Measurements from ENCODE around the gene CD207. TPM values are rescaled to one million over a fixed set of nuclear protein-coding genes. Genes with fewer than 3 reads are reported as not detected.

The CD207 gene
- polyA plus RNA-seq, 12 donors = 0.11 to 3.2 (median 0.27) TPM; not detected in 5

GRCh38 chr2:70795164-70795995, 40.2 kb downstream of the CD207 start:
- DNase-seq = no peak

GRCh38 chr2:70793450-70793849, 42.2 kb downstream of the CD207 start:
- DNase-seq = no peak

- DNase-seq = no peak
Observed at GRCh38 chr2:70790136-70790828, 45.3 kb downstream of the CD207 start, which contains the start of gene FIGLA. Gene FIGLA (minus strand): TSS chr2:70790643. CDS start chr2:70790638, 5 bp downstream.

GRCh38 chr2:70789304-70790135, 46.1 kb downstream of the CD207 start:
- DNase-seq = peak; percentile 73

GRCh38 chr2:70785137-70785911, 50.3 kb downstream of the CD207 start:
- DNase-seq = no peak

GRCh38 chr2:70784320-70784719, 51.3 kb downstream of the CD207 start:
- no peak for DNase-seq

Other genes starting within 250 kb of the CD207 start
- 10 to 100 TPM in 1 of 12 donors, 1 to 10 TPM in 10, not detected in 1; 1.8 to 11.6 (median 2.7) TPM for gene ADD2, start 67.6 kb downstream of the CD207 start, polyA plus RNA-seq (ENCODE audit: insufficient read length in 12 of 12)
- not detected for gene FIGLA, start 45.2 kb downstream of the CD207 start, polyA plus RNA-seq (ENCODE audit: insufficient read length in 12 of 12)
- under 1 TPM in 8 of 12 donors, not detected in 4; 0.08 to 0.57 (median 0.33) TPM for gene CLEC4F, start 15.2 kb downstream of the CD207 start, polyA plus RNA-seq (ENCODE audit: insufficient read length in 12 of 12)
- 1 to 10 TPM in 10 of 12 donors, not detected in 2; 1.5 to 4.0 (median 2.2) TPM for gene VAX2, start 64.8 kb upstream of the CD207 start, polyA plus RNA-seq (ENCODE audit: insufficient read length in 12 of 12)
- gene ATP6V1B1, start 100.1 kb upstream of the CD207 start, polyA plus RNA-seq (ENCODE audit: insufficient read length in 12 of 12) = 1 to 10 TPM in 7 of 12 donors, under 1 TPM in 3, not detected in 2; 0.71 to 2.9 (median 1.5) TPM
- gene ANKRD53, start 142.8 kb upstream of the CD207 start, polyA plus RNA-seq (ENCODE audit: insufficient read length in 12 of 12) = 1 to 10 TPM in 8 of 12 donors, under 1 TPM in 2, not detected in 2; 0.71 to 2.6 (median 1.3) TPM
- gene TEX261, start 159.1 kb upstream of the CD207 start, polyA plus RNA-seq (ENCODE audit: insufficient read length in 12 of 12) = 10 to 100 TPM in 11 of 12 donors, not detected in 1; 31.9 to 51.4 (median 41.5) TPM
- 100 to 1,000 TPM in 1 of 12 donors, 10 to 100 TPM in 10, not detected in 1; 54.2 to 115 (median 67.5) TPM for gene NAGK, start 232.8 kb upstream of the CD207 start, polyA plus RNA-seq (ENCODE audit: insufficient read length in 12 of 12)

All from muscle of arm (tissue), 12 donors.